HFFc6 (cell line): ENCODE measurements around the gene GALNT1. TPM values are rescaled to one million over a fixed set of nuclear protein-coding genes. Genes with fewer than 3 reads are reported as not detected.

Source experiments
- DNase-seq: peaks from one replicate; pipeline ENCODE4 v3.0.0-alpha.2; 2018
- H3K27ac Mint-ChIP-seq: 2 replicates; pipeline ENCODE4 v1.8.0; 2020; ENCODE audit warnings: mild to moderate bottlenecking, mixed read lengths
- H3K27me3 Mint-ChIP-seq: 2 replicates; pipeline ENCODE4 v1.8.0; 2021; ENCODE audit warnings: mild to moderate bottlenecking, moderate library complexity, mixed read lengths; ENCODE audit not compliant: insufficient read depth
- H3K36me3 Mint-ChIP-seq: 2 replicates; pipeline ENCODE4 v1.8.0; 2021; ENCODE audit warnings: low read depth, mixed read lengths
- H3K4me1 Mint-ChIP-seq: 2 replicates; pipeline ENCODE4 v1.8.0; 2020; ENCODE audit warnings: low read depth, mixed read lengths
- H3K4me3 Mint-ChIP-seq: 2 replicates; pipeline ENCODE4 v1.8.0; 2020; ENCODE audit warnings: mild to moderate bottlenecking, moderate library complexity, mixed read lengths
- H3K9me3 Mint-ChIP-seq: 2 replicates; pipeline ENCODE4 v1.8.0; 2020; ENCODE audit warnings: mild to moderate bottlenecking, mixed read lengths
- total RNA-seq, 6 experiments: library from RNA; stranded (reverse); fragmentation: NEBNext Ultra II Directional; extraction: Animal tissue kit (Norgen Biotek cat#: 25700); gene quantifications; 2 replicates in 1 of 6; 3 replicates in 5 of 6; pipeline ENCODE4 v1.2.3, GENCODE V29; 2021
- TF ChIP-seq, protein P1 (sequence below): fragments of 200-600 bp; sonication (generic); IDR thresholded peaks from 2 replicates; pipeline ENCODE4 v1.5.0; 2021; ENCODE audit warnings: antibody characterized with exemption, mild to moderate bottlenecking

GALNT1 gene
- total RNA-seq, 6 experiments from 2014 or later, result 36.4 to 48.2 (median 40.2) TPM

DNA sequence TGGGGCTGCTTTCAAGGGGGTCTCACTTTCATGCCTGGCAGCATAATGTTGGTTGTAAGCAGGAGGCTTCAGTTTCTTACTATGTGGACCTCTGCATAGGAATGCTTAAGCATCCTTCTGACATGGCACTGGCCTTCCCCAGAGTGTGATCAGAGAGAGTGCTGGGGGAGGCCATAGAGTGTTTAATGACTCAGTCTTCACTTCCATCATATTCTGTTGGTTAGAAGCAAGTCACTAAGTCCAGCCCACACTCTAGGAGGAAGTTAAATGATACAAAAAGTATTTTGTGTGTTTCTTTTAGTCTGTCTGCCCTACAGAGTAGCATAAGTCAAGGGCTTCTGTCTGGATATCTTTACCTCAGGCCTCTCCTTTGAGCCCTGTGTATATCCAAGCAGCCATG is 64.9 kb downstream of the GALNT1 start:
- Mint-ChIP-seq H3K4me1 (no peaks in the 10 kb centered on the region), H3K9me3 (no peaks in the 10 kb centered on the region), H3K4me3 (no peak overlapping the region), H3K36me3 (0 out of 2 replicates have a peak, but pooled peaks cover 5% of the 10 kb centered on the region), H3K27ac (no peak overlapping the region), H3K27me3 (no peaks in the 10 kb centered on the region)
- no peak for DNase-seq
- TF ChIP-seq, protein P1, sequence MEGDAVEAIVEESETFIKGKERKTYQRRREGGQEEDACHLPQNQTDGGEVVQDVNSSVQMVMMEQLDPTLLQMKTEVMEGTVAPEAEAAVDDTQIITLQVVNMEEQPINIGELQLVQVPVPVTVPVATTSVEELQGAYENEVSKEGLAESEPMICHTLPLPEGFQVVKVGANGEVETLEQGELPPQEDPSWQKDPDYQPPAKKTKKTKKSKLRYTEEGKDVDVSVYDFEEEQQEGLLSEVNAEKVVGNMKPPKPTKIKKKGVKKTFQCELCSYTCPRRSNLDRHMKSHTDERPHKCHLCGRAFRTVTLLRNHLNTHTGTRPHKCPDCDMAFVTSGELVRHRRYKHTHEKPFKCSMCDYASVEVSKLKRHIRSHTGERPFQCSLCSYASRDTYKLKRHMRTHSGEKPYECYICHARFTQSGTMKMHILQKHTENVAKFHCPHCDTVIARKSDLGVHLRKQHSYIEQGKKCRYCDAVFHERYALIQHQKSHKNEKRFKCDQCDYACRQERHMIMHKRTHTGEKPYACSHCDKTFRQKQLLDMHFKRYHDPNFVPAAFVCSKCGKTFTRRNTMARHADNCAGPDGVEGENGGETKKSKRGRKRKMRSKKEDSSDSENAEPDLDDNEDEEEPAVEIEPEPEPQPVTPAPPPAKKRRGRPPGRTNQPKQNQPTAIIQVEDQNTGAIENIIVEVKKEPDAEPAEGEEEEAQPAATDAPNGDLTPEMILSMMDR, result no peak

DNA sequence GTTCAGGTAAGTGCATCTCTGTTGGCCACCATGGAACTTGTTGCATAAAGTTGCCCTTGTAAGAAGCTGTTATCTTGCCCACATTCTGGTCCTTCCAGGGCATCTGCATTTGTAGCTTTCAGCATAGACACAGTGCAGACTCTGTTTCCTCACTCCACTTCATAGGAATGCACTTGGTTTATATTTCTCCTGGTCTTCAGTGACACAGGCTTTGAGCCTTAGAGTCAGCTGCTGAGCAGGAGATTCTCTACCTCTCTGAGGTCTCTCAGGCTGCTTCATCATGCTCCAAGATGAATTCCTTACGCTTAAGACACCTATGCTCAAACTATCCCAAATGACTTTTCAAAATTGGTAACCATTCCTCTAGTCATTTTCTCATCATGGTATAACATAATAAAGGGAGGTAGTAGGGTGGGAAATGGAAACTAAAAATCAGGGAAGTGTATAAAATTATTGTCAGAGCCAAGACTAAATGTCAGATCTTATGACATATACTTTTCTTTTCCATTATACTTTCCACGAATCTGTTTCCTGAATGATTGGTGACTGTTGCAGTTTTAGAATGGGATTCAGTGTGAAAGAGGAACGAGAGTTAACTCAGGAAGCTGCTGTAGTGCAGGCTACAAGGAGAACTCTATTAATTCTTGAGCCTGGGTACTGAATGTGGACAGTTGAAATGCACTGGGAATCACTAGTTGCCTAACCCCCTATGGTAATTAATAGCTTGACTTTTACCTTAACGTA is 72.0 kb downstream of the GALNT1 start:
- DNase-seq, result no peak
- Mint-ChIP-seq H3K27ac (no peak overlapping the region), H3K27me3 (no peaks in the 10 kb centered on the region), H3K9me3 (no peaks in the 10 kb centered on the region), H3K36me3 (no peaks in the 10 kb centered on the region), H3K4me1 (no peaks in the 10 kb centered on the region), H3K4me3 (no peak overlapping the region)
- TF ChIP-seq, protein P1, result no peak

DNA sequence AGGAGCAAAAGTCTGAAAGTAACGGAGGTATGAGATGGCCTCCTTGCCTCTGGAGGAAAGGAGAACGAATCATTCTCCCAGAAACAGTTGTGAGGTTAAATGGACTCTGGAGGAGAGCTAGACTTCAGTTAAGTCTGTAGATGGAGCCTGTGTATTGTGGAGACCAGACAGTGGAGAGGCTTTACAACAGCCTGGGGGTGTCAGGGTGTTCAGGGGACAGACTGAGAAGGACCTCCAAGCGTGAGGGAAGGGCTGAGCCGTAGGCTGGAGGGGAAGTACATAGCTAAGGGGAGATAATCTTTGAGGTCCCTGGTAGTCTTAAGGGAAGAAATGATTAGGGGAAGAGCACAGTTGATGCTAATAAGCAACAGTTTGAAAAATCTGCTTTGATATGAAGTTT is 76.6 kb downstream of the GALNT1 start:
- no peaks in the 10 kb centered on the region for H3K4me1 Mint-ChIP-seq
- no peaks in the 10 kb centered on the region for H3K36me3 Mint-ChIP-seq
- no peak overlapping the region for H3K27ac Mint-ChIP-seq
- no peak overlapping the region for H3K4me3 Mint-ChIP-seq
- TF ChIP-seq, protein P1, result no peak
- H3K9me3 Mint-ChIP-seq, result no peaks in the 10 kb centered on the region
- no peak for DNase-seq
- no peaks in the 10 kb centered on the region for H3K27me3 Mint-ChIP-seq

DNA sequence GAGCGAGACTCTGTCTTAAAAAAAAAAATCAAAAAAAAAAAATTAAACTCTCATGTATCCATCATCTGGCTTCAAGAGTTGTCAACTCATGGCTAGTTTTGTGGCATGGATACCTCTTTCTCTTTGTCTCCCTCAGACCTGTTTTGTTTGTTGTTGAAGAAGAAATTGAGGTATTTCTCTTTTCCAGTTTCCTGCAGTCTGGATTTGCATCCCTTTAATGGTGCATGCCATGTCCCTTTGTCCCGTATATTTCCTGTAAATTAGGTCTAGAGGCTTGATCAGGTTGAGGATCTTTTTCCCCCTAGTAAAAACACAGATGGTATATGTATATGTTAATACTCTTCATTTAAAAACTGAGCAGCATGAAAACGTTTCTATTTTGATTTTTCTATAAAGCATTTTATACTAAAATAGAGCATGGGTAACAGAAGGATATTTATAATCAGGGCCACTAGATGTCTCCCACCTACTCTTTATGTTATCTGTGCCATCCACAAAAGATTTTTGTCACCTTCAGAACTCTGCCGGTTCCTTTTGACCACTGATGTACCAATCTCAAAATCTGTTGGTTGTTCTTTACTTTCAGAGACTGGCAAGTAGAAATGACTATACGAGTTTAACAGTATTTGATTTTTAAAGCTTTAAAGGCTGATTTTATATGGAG is 80.1 kb downstream of the GALNT1 start:
- no peak overlapping the region for H3K4me3 Mint-ChIP-seq
- no peaks in the 10 kb centered on the region for H3K27me3 Mint-ChIP-seq
- H3K9me3 Mint-ChIP-seq, result no peaks in the 10 kb centered on the region
- TF ChIP-seq, protein P1, result peak; percentile 53
- H3K4me1 Mint-ChIP-seq, result no peaks in the 10 kb centered on the region
- H3K36me3 Mint-ChIP-seq, result no peaks in the 10 kb centered on the region
- H3K27ac Mint-ChIP-seq, result no peak overlapping the region
- no peak for DNase-seq

DNA sequence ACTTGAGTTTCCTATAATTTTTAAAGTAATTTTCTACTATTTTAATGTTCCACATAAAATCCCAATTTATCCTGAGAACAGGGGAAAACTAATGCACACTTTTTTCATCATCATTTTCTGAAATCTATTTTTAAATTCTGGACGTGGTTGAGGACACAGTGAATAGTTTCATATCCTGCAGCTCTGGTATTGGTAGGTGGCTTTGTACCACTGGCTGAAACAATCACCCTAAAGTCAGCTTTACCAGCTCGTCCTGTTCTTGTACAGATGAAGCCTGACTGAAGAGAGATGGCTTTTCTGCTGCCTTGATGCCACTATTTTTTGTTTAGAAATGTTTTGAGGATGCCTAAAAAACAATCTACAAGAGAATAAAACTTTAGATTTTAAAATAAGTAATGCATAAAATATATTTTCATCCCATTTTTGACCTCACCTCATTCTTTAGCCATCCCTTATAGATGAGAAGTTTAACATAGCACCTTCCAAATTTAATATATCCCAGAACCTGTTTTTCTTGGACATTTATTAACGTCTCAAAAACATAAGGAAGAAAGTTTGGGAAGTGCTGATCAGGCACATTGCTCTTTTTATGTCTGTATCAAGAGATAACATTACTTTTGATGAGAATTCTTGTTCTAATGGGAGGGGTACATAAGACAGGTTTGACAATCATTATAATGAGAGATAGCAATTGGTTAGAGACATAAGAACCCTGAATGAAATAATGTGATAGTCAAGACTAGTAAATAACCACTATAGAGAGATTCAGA is 80.9 kb downstream of the GALNT1 start:
- TF ChIP-seq, protein P1, result no peak
- no peak overlapping the region for H3K4me3 Mint-ChIP-seq
- no peaks in the 10 kb centered on the region for H3K4me1 Mint-ChIP-seq
- H3K36me3 Mint-ChIP-seq, result peaks cover 7% of the 10 kb centered on the region; the same call in 1 of the 2 replicates
- no peaks in the 10 kb centered on the region for H3K27me3 Mint-ChIP-seq
- H3K27ac Mint-ChIP-seq, result no peak overlapping the region
- no peaks in the 10 kb centered on the region for H3K9me3 Mint-ChIP-seq
- DNase-seq, result no peak
